ENCODE results near the gene ERBB2.

The ERBB2 gene

GRCh38 chr17:39666231-39666600, 33.6 kb upstream of the ERBB2 start:
- no peak for DNase-seq

- DNase-seq, result no peak
These were observed 33.1 kb upstream of the ERBB2 start for GRCh38 chr17:39666601-39667261.

GRCh38 chr17:39667262-39667944, 32.5 kb upstream of the ERBB2 start:
- DNase-seq, result no peak

- DNase-seq, result peak; percentile 61
These were observed 31.6 kb upstream of the ERBB2 start, which contains the start of gene PNMT for GRCh38 chr17:39667945-39668924. PNMT (plus strand) TSS chr17:39668453; CDS start chr17:39668476, 23 bp downstream.

GRCh38 chr17:39669897-39670735, 29.7 kb upstream of the ERBB2 start:
- DNase-seq, result no peak

- no peak for DNase-seq
These were observed 29.1 kb upstream of the ERBB2 start for GRCh38 chr17:39670746-39671145.

GRCh38 chr17:39671651-39672521, 28.0 kb upstream of the ERBB2 start:
- DNase-seq, result no peak

- DNase-seq, result no peak
These were observed 27.1 kb upstream of the ERBB2 start for GRCh38 chr17:39672522-39673334.

GRCh38 chr17:39673335-39674081, 26.4 kb upstream of the ERBB2 start:
- no peak for DNase-seq

- DNase-seq, result no peak
These were observed 25.7 kb upstream of the ERBB2 start for GRCh38 chr17:39674179-39674578.

- no peak for DNase-seq
These were observed 25.0 kb upstream of the ERBB2 start for GRCh38 chr17:39674702-39675389.

GRCh38 chr17:39675390-39676082, 24.3 kb upstream of the ERBB2 start:
- no peak for DNase-seq

- no peak for DNase-seq
These were observed 23.6 kb upstream of the ERBB2 start for GRCh38 chr17:39676198-39676819.

- no peak for DNase-seq
These were observed 22.8 kb upstream of the ERBB2 start for GRCh38 chr17:39677072-39677471.

GRCh38 chr17:39677542-39678339, 22.1 kb upstream of the ERBB2 start:
- no peak for DNase-seq

- DNase-seq, result no peak
These were observed 21.3 kb upstream of the ERBB2 start for GRCh38 chr17:39678340-39679116.
